ENCODE measurements around the gene C2. TPM values are rescaled to one million over a fixed set of nuclear protein-coding genes. Genes with fewer than 3 reads are reported as not detected.
"Not testable (repeated sequence)": the region's sequence is repeated elsewhere in the genome, so short reads cannot be mapped to it uniquely, and the experiment has no call there.

C2 gene
- total and polyA plus RNA-seq, 12 donors = 4.6 to 107 (median 36.2) TPM

GRCh38 chr6:31978831-31979230, 51.3 kb downstream of the C2 start:
- WGBS, 4 donors = 86 to 99% (median 95%) methylated on average over 5 of the region's 5 CpGs
- TF ChIP-seq POLR2A (IDR thresholded peaks at IDR 0.05) = no peak
- TF ChIP-seq CTCF (IDR thresholded peaks at IDR 0.05) = no peak
- H3K27ac ChIP-seq = peak overlapping the region in 1 of 5 donors; percentile 69
- intact Hi-C loops (cut with DNase I) = no loop called here
- DNase-seq = peak in 1 of 7 donors; percentile 13
- H3K9me3 ChIP-seq (replicated peaks in 1 of 3) = no peaks in the 10 kb centered on the region
- H3K4me1 ChIP-seq (replicated peaks in 1 of 2) = peaks cover 0 to 10% of the 10 kb centered on the region in 2 donors
- H3K36me3 ChIP-seq (replicated peaks in 1 of 2) = peaks cover 0 to 10% of the 10 kb centered on the region in 2 donors
- no peak overlapping the region for H3K4me3 ChIP-seq
- no peaks in the 10 kb centered on the region for H3K27me3 ChIP-seq

- H3K27ac ChIP-seq = peak overlapping the region in 2 of 5 donors; percentile 15 to 69
- peak in 2 of 7 donors; percentile 10 to 70 for DNase-seq
- H3K4me3 ChIP-seq = no peak overlapping the region
- H3K4me1 ChIP-seq (replicated peaks in 1 of 2) = peaks cover 0 to 5% of the 10 kb centered on the region in 2 donors
- H3K9me3 ChIP-seq (replicated peaks in 1 of 3) = no peaks in the 10 kb centered on the region
- no peaks in the 10 kb centered on the region for H3K27me3 ChIP-seq
- intact Hi-C loops (cut with DNase I) = no loop called here
- 84 to 93% (median 89%) methylated on average over 3 of the region's 3 CpGs for WGBS, 4 donors
- TF ChIP-seq CTCF (IDR thresholded peaks at IDR 0.05) (no peak), POLR2A (IDR thresholded peaks at IDR 0.05) (no peak)
- peaks cover 0 to 10% of the 10 kb centered on the region in 2 donors for H3K36me3 ChIP-seq (replicated peaks in 1 of 2)
Observed at GRCh38 chr6:31979238-31979898, 51.9 kb downstream of the C2 start.

GRCh38 chr6:31980195-31980876, 52.8 kb downstream of the C2 start:
- H3K9me3 ChIP-seq (replicated peaks in 1 of 3); H3K27me3 ChIP-seq; H3K4me3 ChIP-seq; H3K4me1 ChIP-seq (replicated peaks in 1 of 2); DNase-seq; intact Hi-C loops (cut with DNase I): not testable (repeated sequence)
- H3K36me3 ChIP-seq (replicated peaks in 1 of 2) = peaks cover 0 to 10% of the 10 kb centered on the region in 2 donors
- WGBS, 4 donors = 88 to 97% (median 95%) methylated on average over 4 to 13 of the region's 13 CpGs
- peak overlapping the region in 2 of 5 donors; percentile 15 to 69 for H3K27ac ChIP-seq

GRCh38 chr6:31980998-31981397, 53.5 kb downstream of the C2 start:
- no CpG with 5 or more reads among the region's 5 CpGs for WGBS, 4 donors
- intact Hi-C loops (cut with DNase I); H3K4me3 ChIP-seq: not testable (repeated sequence)

GRCh38 chr6:31981744-31982143, 54.2 kb downstream of the C2 start, which contains the start of gene C4A:
TSS of gene C4A (plus strand) at chr6:31982057. CDS start at chr6:31982108, 51 bp downstream.
- no CpG with 5 or more reads among the region's 7 CpGs for WGBS, 4 donors
- H3K27ac ChIP-seq; H3K4me3 ChIP-seq; H3K9me3 ChIP-seq (replicated peaks in 1 of 3); H3K4me1 ChIP-seq (replicated peaks in 1 of 2); intact Hi-C loops (cut with DNase I); H3K27me3 ChIP-seq; DNase-seq: not testable (repeated sequence)
- peaks cover 0 to 10% of the 10 kb centered on the region in 2 donors for H3K36me3 ChIP-seq (replicated peaks in 1 of 2)

More at GRCh38 chr6:31980998-31981397, 53.5 kb downstream of the C2 start:
- not testable (repeated sequence) for H3K27ac ChIP-seq; H3K9me3 ChIP-seq (replicated peaks in 1 of 3); H3K27me3 ChIP-seq; DNase-seq; H3K4me1 ChIP-seq (replicated peaks in 1 of 2)
- H3K36me3 ChIP-seq (replicated peaks in 1 of 2) = peaks cover 0 to 10% of the 10 kb centered on the region in 2 donors

- H3K27me3 ChIP-seq; DNase-seq; H3K4me1 ChIP-seq (replicated peaks in 1 of 2); H3K27ac ChIP-seq; H3K9me3 ChIP-seq (replicated peaks in 1 of 3); H3K36me3 ChIP-seq (replicated peaks in 1 of 2); H3K4me3 ChIP-seq; intact Hi-C loops (cut with DNase I): not testable (repeated sequence)
- WGBS, 4 donors = no CpG with 5 or more reads among the region's 10 CpGs
Observed at GRCh38 chr6:31989363-31989762, 61.8 kb downstream of the C2 start.

GRCh38 chr6:31994421-31994820, 66.9 kb downstream of the C2 start:
- H3K27me3 ChIP-seq; H3K36me3 ChIP-seq (replicated peaks in 1 of 2); intact Hi-C loops (cut with DNase I); H3K27ac ChIP-seq; H3K9me3 ChIP-seq (replicated peaks in 1 of 3); H3K4me3 ChIP-seq; H3K4me1 ChIP-seq (replicated peaks in 1 of 2): not testable (repeated sequence)
- DNase-seq = peak in 1 of 7 donors; percentile 13
- WGBS, 4 donors = 96 to 99% methylated on average over 7 to 9 of the region's 14 CpGs; no CpG with 5 or more reads in 2 of the 4 donors

Measured in adrenal gland (tissue), 12 donors.